Measurements from ENCODE around the gene MAPK14.

Gene MAPK14

DNA sequence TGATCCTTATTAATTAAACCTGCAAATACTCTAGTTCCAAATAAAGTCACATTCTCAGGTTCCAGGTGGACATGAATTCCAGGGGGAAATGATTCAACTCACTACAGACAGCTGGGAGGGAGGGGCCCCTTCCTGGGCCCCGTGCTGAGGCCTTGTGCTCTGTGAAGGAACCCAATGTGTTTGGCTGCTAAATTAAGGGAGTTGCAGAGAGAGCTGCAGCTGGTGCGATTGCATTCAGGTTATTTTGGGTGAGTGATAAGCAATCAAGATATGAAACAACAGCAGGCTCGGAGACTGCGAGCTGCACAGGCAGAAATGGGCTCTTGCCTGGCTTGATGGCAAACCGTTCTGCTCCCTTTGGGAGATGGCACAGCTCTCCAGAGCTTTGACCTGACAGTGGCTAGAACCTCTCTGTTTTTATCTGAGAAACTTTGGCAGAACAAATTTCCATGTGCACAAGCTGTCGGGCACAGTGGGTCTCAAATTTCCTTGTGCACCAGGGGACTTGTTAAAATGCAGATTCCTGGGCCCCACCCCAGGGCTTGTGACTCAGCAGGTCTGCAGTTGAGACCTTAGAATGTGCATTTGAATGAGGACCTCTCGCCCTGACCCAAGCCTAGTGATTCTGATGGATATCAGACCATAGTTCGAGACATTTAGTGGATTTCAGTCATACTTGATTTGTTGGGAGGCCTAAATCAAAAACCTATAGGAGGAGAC is 112.5 kb downstream of the MAPK14 start:
- no peak for DNase-seq

DNA sequence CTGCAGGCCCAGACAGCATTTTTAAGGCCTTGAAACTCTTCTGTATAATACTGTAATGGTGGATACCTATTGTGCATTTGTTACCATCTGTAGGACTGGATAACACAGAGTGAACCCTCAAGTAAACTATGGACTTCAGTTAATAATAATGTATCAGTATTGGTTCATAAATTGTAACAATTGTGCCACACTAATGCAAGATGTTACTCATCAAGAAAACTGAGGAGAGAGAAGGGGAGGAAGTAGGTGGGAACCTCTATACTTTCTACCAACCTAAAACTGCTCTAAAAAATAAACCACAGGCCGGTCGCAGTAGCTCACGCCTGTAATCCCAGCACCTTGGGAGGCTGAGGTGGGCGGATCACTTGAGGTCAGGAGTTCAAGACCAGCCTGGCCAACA is 113.5 kb downstream of the MAPK14 start:
- no peak for DNase-seq

DNA sequence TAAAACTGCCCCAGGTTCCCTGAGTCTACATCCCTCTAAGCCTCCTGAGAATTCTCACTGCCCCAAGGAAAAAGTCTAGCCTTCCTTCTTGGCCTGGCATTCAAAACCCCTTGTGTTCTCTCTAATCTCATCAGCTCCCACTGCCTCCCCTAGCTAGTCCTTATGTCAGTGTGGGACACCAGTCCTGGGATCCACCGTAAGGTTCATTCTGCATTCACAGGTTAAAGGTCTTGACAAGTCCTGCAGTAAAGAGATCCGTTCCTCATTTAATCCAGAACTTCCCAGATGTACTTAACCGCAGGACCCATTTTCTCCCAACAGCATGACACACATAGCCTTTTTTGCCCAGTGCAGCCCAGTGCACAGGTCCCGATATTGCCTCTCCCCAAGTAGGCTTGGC is 114.4 kb downstream of the MAPK14 start:
- DNase-seq = no peak

DNA sequence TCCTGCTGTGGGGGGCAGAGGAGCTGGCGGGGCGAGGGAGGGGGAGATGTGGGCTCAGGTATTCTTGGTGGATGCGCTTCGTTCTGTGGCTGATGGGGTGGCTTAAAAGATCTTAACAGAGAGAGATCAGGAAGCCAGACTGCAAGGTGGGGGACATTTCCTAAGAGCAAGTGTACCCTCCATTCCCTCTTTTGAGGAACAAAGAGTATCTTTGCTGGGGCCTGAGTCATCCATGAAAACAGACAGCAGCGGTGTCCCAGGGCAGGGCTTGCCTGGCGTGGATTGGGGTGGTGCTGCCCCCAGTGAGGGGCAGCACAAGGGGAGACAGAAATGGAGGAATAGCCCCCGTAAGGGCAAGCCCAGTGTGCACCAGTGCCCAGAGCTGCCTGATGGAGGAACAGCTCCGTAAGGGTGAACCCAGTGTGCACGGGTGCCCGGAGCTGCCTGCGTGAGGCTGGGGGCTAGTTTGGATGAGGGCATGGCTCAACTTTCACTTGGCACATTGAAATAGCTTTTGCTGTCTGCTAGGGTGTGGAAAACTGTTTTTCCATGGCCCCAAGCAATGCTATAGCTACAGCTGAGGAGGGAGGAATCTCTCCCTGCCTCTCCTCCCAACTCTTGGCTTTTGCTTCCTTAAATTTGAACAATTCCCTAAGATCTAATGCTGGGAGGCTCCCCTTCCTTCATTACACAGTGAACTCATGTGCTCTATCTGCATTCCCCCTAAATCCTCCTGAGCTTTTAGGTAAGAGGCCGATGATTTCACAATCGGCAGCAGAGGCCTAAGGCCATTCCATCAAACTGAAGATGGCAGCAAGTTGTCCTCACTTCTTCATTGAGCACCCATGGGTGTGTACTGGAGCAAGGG is 115.6 kb downstream of the MAPK14 start:
- DNase-seq = no peak

DNA sequence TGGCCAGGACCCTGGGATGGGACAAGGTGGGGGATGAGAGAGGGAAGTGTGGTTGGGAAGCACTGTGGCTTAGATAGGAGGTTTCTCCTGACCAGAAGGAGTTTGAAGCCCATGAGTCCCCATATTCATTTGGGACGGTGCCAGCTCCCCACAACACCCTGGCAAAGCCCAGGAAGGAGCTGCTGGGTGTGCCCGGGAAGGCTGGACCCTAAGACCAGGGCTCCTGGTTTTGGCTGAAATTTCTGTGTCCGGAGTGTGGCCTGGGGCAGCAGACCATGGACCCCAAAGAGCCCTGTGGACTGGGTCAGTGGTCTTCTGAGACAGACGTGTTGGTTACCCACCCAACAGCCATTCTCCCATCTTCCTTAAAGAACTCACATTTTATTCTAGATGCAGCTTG is 117.9 kb downstream of the MAPK14 start:
- no peak for DNase-seq

DNA sequence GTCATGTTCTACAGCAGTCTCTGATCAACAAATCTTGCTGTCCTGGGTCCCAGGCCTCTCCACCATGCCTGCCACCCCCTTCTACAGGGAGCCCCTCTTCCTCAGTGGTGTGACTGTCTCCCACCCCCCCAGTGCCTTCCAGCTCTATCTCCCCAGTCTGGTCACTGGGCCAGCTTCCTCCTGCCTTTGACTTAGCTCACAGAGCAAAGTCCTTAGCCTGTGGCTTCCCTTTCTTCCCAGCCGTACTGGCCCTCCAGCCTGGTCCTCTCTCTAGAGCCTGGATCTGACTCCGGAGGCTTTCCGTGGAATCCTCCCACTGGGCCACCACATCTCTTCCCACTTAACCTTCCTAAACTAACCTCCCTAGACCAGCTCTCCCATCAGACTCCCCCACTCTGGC is 119.7 kb downstream of the MAPK14 start:
- no peak for DNase-seq

DNA sequence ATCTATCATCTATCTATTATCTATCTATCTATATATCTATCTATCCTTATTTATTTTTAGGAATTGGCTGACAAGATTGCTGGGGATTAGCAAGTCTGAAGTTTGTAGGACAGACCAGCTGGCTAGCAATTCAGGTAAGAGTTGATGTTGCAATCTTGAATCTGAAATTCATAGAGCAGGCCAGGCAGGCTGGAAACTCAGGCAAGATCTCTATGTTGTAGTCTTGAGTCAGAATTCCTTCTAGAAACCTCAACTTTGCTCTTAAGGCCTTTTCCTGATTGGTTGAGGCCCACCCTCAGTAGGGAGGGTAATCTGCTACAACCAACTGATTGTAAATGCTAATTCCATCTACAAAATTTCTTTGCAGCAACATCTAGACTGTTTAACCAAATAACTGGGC is 121.9 kb downstream of the MAPK14 start:
- DNase-seq = no peak

DNA sequence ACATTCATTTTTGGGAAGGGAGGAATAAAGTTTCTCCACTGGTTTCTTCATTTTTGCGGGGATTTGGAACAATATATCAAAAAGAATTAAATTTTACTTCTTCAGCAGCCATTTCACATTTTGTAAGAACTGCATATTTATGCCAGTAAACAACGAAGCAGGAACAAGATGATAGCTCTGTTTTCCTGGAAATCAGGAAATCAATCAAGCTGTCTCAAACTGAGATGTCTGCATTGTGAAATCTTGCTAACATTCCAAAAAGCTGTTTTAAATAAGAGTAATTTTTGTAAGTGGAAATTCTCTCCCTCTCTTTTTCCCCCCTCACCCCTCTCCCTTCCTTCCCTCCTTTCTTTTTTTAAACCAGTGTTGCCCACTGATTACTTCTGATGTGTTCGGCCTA is 122.7 kb downstream of the MAPK14 start:
- DNase-seq = no peak

DNA sequence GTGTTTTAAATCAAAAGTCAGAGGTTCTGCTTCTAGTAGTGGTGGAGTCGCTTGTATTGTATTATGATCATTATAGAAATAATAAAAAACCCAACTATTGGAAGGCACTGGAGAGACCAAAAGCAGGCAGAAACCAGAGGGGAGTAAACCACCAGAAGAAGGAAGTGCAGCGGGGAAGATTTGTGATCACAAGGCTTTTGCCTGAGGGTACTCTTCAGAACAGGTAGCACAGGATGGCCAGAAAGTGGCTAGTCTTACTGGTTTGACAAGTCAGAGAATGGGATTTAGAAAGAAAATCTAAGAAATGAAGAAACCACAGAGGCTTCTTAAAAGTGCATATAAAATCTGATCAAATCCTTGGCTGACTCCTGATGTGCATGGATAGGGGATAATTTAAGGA is 126.7 kb downstream of the MAPK14 start:
- DNase-seq = no peak

DNA sequence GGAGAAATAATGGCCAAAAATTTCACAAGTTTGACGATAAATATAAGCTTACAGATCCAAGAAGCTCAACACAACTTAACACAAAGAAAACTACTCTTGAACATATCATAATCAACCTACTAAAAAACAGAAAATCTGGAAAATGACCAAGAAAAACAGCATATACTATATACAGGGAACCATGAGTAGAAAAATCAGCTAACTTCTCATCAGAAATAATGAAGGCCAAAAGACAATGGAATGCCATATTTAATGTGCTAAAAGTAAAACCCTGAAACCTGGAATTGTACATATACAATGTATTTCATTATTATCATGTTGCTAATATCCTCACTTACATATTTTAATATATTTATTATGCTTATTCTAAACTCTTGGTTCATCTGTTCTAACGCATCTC is 128.1 kb downstream of the MAPK14 start:
- DNase-seq = no peak

DNA sequence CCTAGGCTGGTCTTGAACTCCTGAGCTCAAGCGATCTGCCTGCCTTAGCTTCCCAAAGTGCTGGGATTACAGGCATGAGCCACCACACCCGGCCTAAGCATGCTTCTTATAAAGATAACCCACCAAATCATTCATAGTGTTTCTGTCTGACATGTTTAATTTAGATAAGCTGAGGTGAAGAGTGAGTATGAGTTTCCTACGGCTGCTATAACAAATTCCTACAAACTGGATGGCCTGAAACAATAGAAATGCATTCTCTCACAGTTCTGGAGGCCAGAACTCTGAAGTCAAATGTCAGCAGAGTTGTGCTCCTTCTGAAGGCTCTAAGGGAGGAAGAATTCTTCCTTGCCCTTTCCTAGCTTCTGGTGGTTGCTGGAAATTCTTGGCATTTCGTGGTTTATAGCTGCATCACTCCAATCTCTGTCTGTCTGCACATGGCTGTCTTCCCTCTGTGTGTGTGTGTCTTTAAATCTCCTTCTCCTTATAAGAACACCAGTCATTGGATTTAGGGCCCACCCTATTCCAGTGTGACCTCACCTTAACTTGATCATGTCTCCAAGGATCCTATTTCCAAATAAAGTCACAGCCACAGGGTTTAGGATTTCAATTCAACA is 132.6 kb downstream of the MAPK14 start:
- DNase-seq = no peak
